ENCODE data around the gene MYO9B. TPM values are rescaled to one million over a fixed set of nuclear protein-coding genes. Genes with fewer than 3 reads are reported as not detected.

Gene MYO9B
- total RNA-seq, 1 donor, result 96.6 TPM

- no peaks in the 10 kb centered on the region for H3K27me3 ChIP-seq (ENCODE audit: insufficient read depth, low read length)
- peak; percentile 92 for DNase-seq (ENCODE audit: insufficient read length, low spot score, missing footprints)
- peaks cover 32% of the 10 kb centered on the region for H3K4me1 ChIP-seq (ENCODE audit: insufficient read depth, low read length)
- peak overlapping the region; percentile 72 for H3K4me3 ChIP-seq (ENCODE audit: insufficient read depth, low read length)
- no peak overlapping the region for H3K27ac ChIP-seq (ENCODE audit: low read depth, low read length)
- no peaks in the 10 kb centered on the region for H3K9me3 ChIP-seq (ENCODE audit: low read depth, low read length)
- peak overlapping the region; percentile 85 for H3K4me2 ChIP-seq (ENCODE audit: insufficient read depth, low read length)
- peaks cover 14% of the 10 kb centered on the region for H4K20me1 ChIP-seq (ENCODE audit: insufficient read depth, low read length)
- no peak overlapping the region for H2AFZ ChIP-seq (ENCODE audit: low read length)
- no peak for TF ChIP-seq CTCF (IDR thresholded peaks at IDR 0.05; ENCODE audit: extremely low read depth, low read depth, low read length)
- H3K79me2 ChIP-seq (ENCODE audit: insufficient read depth, low read length), result peaks cover 32% of the 10 kb centered on the region
- no peaks in the 10 kb centered on the region for H3K36me3 ChIP-seq (ENCODE audit: insufficient read depth, low read length)
Measured at GRCh38 chr19:17246681-17247425, 171.3 kb downstream of the MYO9B start.

- no peaks in the 10 kb centered on the region for H3K36me3 ChIP-seq (ENCODE audit: insufficient read depth, low read length)
- DNase-seq (ENCODE audit: insufficient read length, low spot score, missing footprints), result peak; percentile 87
- no peak overlapping the region for H3K27ac ChIP-seq (ENCODE audit: low read depth, low read length)
- no peak for TF ChIP-seq CTCF (IDR thresholded peaks at IDR 0.05; ENCODE audit: extremely low read depth, low read depth, low read length)
- peaks cover 21% of the 10 kb centered on the region for H3K79me2 ChIP-seq (ENCODE audit: insufficient read depth, low read length)
- no peak overlapping the region for H3K4me2 ChIP-seq (ENCODE audit: insufficient read depth, low read length)
- H3K4me3 ChIP-seq (ENCODE audit: insufficient read depth, low read length), result no peak overlapping the region
- H2AFZ ChIP-seq (ENCODE audit: low read length), result no peak overlapping the region
- no peaks in the 10 kb centered on the region for H3K9me3 ChIP-seq (ENCODE audit: low read depth, low read length)
- peaks cover 4% of the 10 kb centered on the region for H4K20me1 ChIP-seq (ENCODE audit: insufficient read depth, low read length)
- H3K4me1 ChIP-seq (ENCODE audit: insufficient read depth, low read length), result peaks cover 32% of the 10 kb centered on the region
- H3K27me3 ChIP-seq (ENCODE audit: insufficient read depth, low read length), result no peaks in the 10 kb centered on the region
Measured at GRCh38 chr19:17248011-17248776, 172.6 kb downstream of the MYO9B start.

- Histone ChIP-seq H3K27me3 (ENCODE audit: insufficient read depth, low read length) (no peaks in the 10 kb centered on the region), H3K79me2 (ENCODE audit: insufficient read depth, low read length) (peaks cover 2% of the 10 kb centered on the region), H4K20me1 (ENCODE audit: insufficient read depth, low read length) (no peaks in the 10 kb centered on the region), H3K36me3 (ENCODE audit: insufficient read depth, low read length) (no peaks in the 10 kb centered on the region), H3K4me2 (ENCODE audit: insufficient read depth, low read length) (no peak overlapping the region), H3K4me3 (ENCODE audit: insufficient read depth, low read length) (no peak overlapping the region), H2AFZ (ENCODE audit: low read length) (no peak overlapping the region), H3K9me3 (ENCODE audit: low read depth, low read length) (no peaks in the 10 kb centered on the region), H3K4me1 (ENCODE audit: insufficient read depth, low read length) (peaks cover 21% of the 10 kb centered on the region), H3K27ac (ENCODE audit: low read depth, low read length) (no peak overlapping the region)
- TF ChIP-seq CTCF (IDR thresholded peaks at IDR 0.05; ENCODE audit: extremely low read depth, low read depth, low read length), result no peak
- peak; percentile 75 for DNase-seq (ENCODE audit: insufficient read length, low spot score, missing footprints)
Measured at GRCh38 chr19:17249887-17250548, 174.4 kb downstream of the MYO9B start.

GRCh38 chr19:17254636-17255035, 179.1 kb downstream of the MYO9B start:
- no peak for TF ChIP-seq CTCF (IDR thresholded peaks at IDR 0.05; ENCODE audit: extremely low read depth, low read depth, low read length)
- Histone ChIP-seq H4K20me1 (ENCODE audit: insufficient read depth, low read length) (no peaks in the 10 kb centered on the region), H3K4me3 (ENCODE audit: insufficient read depth, low read length) (no peak overlapping the region), H3K79me2 (ENCODE audit: insufficient read depth, low read length) (no peaks in the 10 kb centered on the region), H3K27ac (ENCODE audit: low read depth, low read length) (no peak overlapping the region), H2AFZ (ENCODE audit: low read length) (no peak overlapping the region), H3K9me3 (ENCODE audit: low read depth, low read length) (peaks cover 6% of the 10 kb centered on the region), H3K4me2 (ENCODE audit: insufficient read depth, low read length) (no peak overlapping the region), H3K4me1 (ENCODE audit: insufficient read depth, low read length) (no peaks in the 10 kb centered on the region), H3K36me3 (ENCODE audit: insufficient read depth, low read length) (no peaks in the 10 kb centered on the region), H3K27me3 (ENCODE audit: insufficient read depth, low read length) (no peaks in the 10 kb centered on the region)
- DNase-seq (ENCODE audit: insufficient read length, low spot score, missing footprints), result no peak
